ENCODE data around the gene ARHGAP35. TPM values are rescaled to one million over a fixed set of nuclear protein-coding genes. Genes with fewer than 3 reads are reported as not detected.
"Not testable (repeated sequence)": the region's sequence is repeated elsewhere in the genome, so short reads cannot be mapped to it uniquely, and the experiment has no call there.

Gene ARHGAP35
- total RNA-seq, 1 experiment from 2014 or later: 84.8 TPM

DNA sequence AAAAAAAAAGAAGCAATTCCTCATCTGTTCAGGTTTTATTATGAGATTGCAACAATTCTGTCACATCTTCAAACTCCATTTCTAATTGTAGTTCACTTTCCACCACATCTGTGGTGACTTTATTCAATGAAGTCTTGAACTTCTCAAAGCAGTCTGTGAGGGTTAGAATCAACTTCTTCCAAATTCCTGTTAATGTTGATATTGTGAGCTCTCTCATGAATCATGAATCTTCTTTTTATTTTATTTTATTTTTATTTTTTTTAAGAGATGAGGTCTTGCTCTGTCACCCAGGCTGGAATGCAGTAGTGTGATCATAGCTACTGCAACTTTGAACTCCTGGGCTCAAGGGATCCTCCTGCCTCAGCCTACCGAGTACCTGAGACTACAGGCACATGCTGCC is 19.6 kb downstream of the ARHGAP35 start:
- TF ChIP-seq CTCF (IDR thresholded peaks at IDR 0.05; ENCODE audit: unreplicated experiment): no peak
- CTCF ChIA-PET: interaction anchor here (0.6 to 0.9 kb wide), 3 partner anchors 9 to 22 kb away, joined by 3 to 6 read pairs (median 4); no protein-coding TSS in a partner anchor

GRCh38 chr19:46881092-46881491 is 20.3 kb downstream of the ARHGAP35 start:
- Mint-ChIP-seq H3K27me3 (ENCODE audit: unreplicated experiment) (no peaks in the 10 kb centered on the region), H3K4me1 (ENCODE audit: low read depth, unreplicated experiment) (peaks cover 2% of the 10 kb centered on the region), H3K4me3 (ENCODE audit: low read depth, unreplicated experiment) (no peak overlapping the region), H3K36me3 (ENCODE audit: insufficient read depth, unreplicated experiment) (peaks cover 11% of the 10 kb centered on the region), H3K27ac (ENCODE audit: unreplicated experiment) (no peak overlapping the region), H3K9me3 (ENCODE audit: low read depth, unreplicated experiment) (no peaks in the 10 kb centered on the region)
- no peak for DNase-seq
- TF ChIP-seq CTCF (IDR thresholded peaks at IDR 0.05; ENCODE audit: unreplicated experiment): no peak
- no TSS peak for BruUV-seq (replicated peaks)
- intact Hi-C loops (cut with micrococcal nuclease; ENCODE audit: unreplicated experiment): no loop called here
- CTCF ChIA-PET: interaction anchor here (0.8 kb wide), 1 partner anchor 21 kb away, joined by 4 read pairs; no protein-coding TSS in a partner anchor

More for the DNA sequence above, 19.6 kb downstream of the ARHGAP35 start:
- BruUV-seq (replicated peaks): no TSS peak
- intact Hi-C loops (cut with micrococcal nuclease; ENCODE audit: unreplicated experiment): no loop called here
- H3K4me3 Mint-ChIP-seq (ENCODE audit: low read depth, unreplicated experiment): no peak overlapping the region
- no peaks in the 10 kb centered on the region for H3K9me3 Mint-ChIP-seq (ENCODE audit: low read depth, unreplicated experiment)
- peaks cover 16% of the 10 kb centered on the region for H3K36me3 Mint-ChIP-seq (ENCODE audit: insufficient read depth, unreplicated experiment)
- no peaks in the 10 kb centered on the region for H3K4me1 Mint-ChIP-seq (ENCODE audit: low read depth, unreplicated experiment)
- no peak for DNase-seq
- H3K27me3 Mint-ChIP-seq (ENCODE audit: unreplicated experiment): no peaks in the 10 kb centered on the region
- H3K27ac Mint-ChIP-seq (ENCODE audit: unreplicated experiment): no peak overlapping the region

- Mint-ChIP-seq H3K27me3 (ENCODE audit: unreplicated experiment) (no peaks in the 10 kb centered on the region), H3K4me1 (ENCODE audit: low read depth, unreplicated experiment) (peaks cover 8% of the 10 kb centered on the region), H3K36me3 (ENCODE audit: insufficient read depth, unreplicated experiment) (peaks cover 11% of the 10 kb centered on the region), H3K9me3 (ENCODE audit: low read depth, unreplicated experiment) (no peaks in the 10 kb centered on the region), H3K27ac (ENCODE audit: unreplicated experiment) (no peak overlapping the region), H3K4me3 (ENCODE audit: low read depth, unreplicated experiment) (no peak overlapping the region)
- intact Hi-C loops (cut with micrococcal nuclease; ENCODE audit: unreplicated experiment): no loop called here
- CTCF ChIA-PET: no interaction called here
- no peak for TF ChIP-seq CTCF (IDR thresholded peaks at IDR 0.05; ENCODE audit: unreplicated experiment)
- no peak for DNase-seq
- BruUV-seq (replicated peaks): no TSS peak
Measured at GRCh38 chr19:46882034-46882433, 21.2 kb downstream of the ARHGAP35 start.

DNA sequence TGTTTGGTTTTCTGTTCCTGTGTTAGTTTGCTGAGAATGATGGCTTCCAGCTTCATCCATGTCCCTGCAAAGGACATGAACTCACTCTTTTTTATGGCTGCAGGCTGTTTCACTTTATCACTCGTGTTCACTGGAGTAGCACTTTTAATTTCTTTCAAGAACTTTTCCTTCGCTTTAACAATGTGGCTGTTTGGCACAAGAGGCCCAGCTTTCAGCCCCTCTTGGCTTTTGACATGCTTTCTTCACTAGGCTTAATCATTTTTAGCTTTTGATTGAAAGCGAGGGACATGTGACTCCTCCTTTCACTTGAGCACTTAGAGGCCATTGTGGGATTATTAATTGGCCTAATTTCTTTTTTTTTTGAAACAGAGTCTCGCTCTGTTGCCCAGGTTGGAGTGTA is 22.0 kb downstream of the ARHGAP35 start:
- H3K4me3 Mint-ChIP-seq (ENCODE audit: low read depth, unreplicated experiment); H3K27ac Mint-ChIP-seq (ENCODE audit: unreplicated experiment); H3K27me3 Mint-ChIP-seq (ENCODE audit: unreplicated experiment); intact Hi-C loops (cut with micrococcal nuclease; ENCODE audit: unreplicated experiment); DNase-seq; H3K9me3 Mint-ChIP-seq (ENCODE audit: low read depth, unreplicated experiment); BruUV-seq (replicated peaks); H3K4me1 Mint-ChIP-seq (ENCODE audit: low read depth, unreplicated experiment): not testable (repeated sequence)
- peaks cover 11% of the 10 kb centered on the region for H3K36me3 Mint-ChIP-seq (ENCODE audit: insufficient read depth, unreplicated experiment)
- CTCF ChIA-PET: interaction anchor here (0.6 kb wide), 2 partner anchors 15 to 28 kb away, joined by 3 to 6 read pairs; no protein-coding TSS in a partner anchor

- H3K27me3 Mint-ChIP-seq (ENCODE audit: unreplicated experiment): no peaks in the 10 kb centered on the region
- CTCF ChIA-PET: interaction anchor here (1.0 kb wide), 1 partner anchor 29 kb away, joined by 3 read pairs; no protein-coding TSS in a partner anchor
- DNase-seq: no peak
- H3K4me3 Mint-ChIP-seq (ENCODE audit: low read depth, unreplicated experiment): no peak overlapping the region
- no peak overlapping the region for H3K27ac Mint-ChIP-seq (ENCODE audit: unreplicated experiment)
- H3K36me3 Mint-ChIP-seq (ENCODE audit: insufficient read depth, unreplicated experiment): peaks cover 7% of the 10 kb centered on the region
- TF ChIP-seq CTCF (IDR thresholded peaks at IDR 0.05; ENCODE audit: unreplicated experiment): no peak
- intact Hi-C loops (cut with micrococcal nuclease; ENCODE audit: unreplicated experiment): no loop called here
- BruUV-seq (replicated peaks): no TSS peak
- no peaks in the 10 kb centered on the region for H3K9me3 Mint-ChIP-seq (ENCODE audit: low read depth, unreplicated experiment)
- H3K4me1 Mint-ChIP-seq (ENCODE audit: low read depth, unreplicated experiment): peaks cover 18% of the 10 kb centered on the region
Measured at GRCh38 chr19:46885411-46885810, 24.6 kb downstream of the ARHGAP35 start.

Data from Calu3 (cell line).